Endothelial cell (in vitro differentiated cells): ENCODE measurements around the gene PIK3CB. TPM values are rescaled to one million over a fixed set of nuclear protein-coding genes. Genes with fewer than 3 reads are reported as not detected.
"Not testable (repeated sequence)": the region's sequence is repeated elsewhere in the genome, so short reads cannot be mapped to it uniquely, and the experiment has no call there.

ENCODE experiments used
- DNase-seq: peaks from one replicate; pipeline ENCODE4 v3.0.0; 2021; ENCODE audit warnings: low spot score
- H3K27ac Mint-ChIP-seq: one replicate; pipeline ENCODE4 v1.8.0; 2021; ENCODE audit warnings: mixed read lengths, inconsistent platforms; ENCODE audit not compliant: unreplicated experiment
- H3K27me3 Mint-ChIP-seq: one replicate; pipeline ENCODE4 v1.8.0; 2021; ENCODE audit warnings: mild to moderate bottlenecking, moderate library complexity, mixed read lengths, inconsistent platforms; ENCODE audit not compliant: unreplicated experiment
- H3K36me3 Mint-ChIP-seq: one replicate; pipeline ENCODE4 v1.8.0; 2021; ENCODE audit warnings: mild to moderate bottlenecking, low read depth, mixed read lengths, inconsistent platforms; ENCODE audit not compliant: unreplicated experiment
- H3K4me1 Mint-ChIP-seq: one replicate; pipeline ENCODE4 v1.8.0; 2021; ENCODE audit warnings: mild to moderate bottlenecking, mixed read lengths, inconsistent platforms; ENCODE audit not compliant: unreplicated experiment
- H3K4me3 Mint-ChIP-seq: one replicate; pipeline ENCODE4 v1.8.0; 2021; ENCODE audit warnings: mild to moderate bottlenecking, mixed read lengths, inconsistent platforms; ENCODE audit not compliant: unreplicated experiment
- H3K9me3 Mint-ChIP-seq: one replicate; pipeline ENCODE4 v1.8.0; 2021; ENCODE audit warnings: mixed read lengths, inconsistent platforms; ENCODE audit not compliant: unreplicated experiment
- total RNA-seq: library from RNA; stranded (reverse); fragmentation: NEBNext Ultra II Directional; extraction: Animal tissue kit (Norgen Biotek cat#: 25700); gene quantifications from one replicate; pipeline ENCODE4 v1.2.1, GENCODE V29; 2021; ENCODE audit not compliant: unreplicated experiment
- TF ChIP-seq, protein P1 (sequence below): fragments of 200-600 bp; sonication (generic); IDR thresholded peaks from one replicate; pipeline ENCODE4 v1.5.0; 2021; ENCODE audit warnings: antibody characterized with exemption; ENCODE audit not compliant: unreplicated experiment

PIK3CB gene
- total RNA-seq, 1 donor from 2014 or later, result 14.2 TPM

DNA sequence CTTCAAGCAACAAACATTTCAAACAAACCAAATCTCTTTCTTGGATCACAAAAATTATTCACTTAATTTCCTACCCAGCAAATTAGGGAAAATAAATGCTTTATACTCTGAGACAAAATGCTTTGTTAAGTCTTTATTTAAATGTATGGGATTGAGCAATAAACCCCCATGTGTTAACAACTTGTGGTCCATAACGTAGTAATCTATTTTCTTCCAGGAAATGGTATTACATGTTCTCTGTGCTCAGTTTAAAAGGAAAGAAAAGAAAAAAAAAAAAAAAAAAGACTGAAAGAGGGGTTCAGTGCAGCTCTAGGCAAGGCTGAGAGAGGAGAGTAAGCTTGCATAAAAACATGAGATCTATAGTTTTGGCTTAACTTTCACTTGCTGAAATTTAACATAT, 102.3 kb downstream of the PIK3CB start:
- H3K4me3 Mint-ChIP-seq, result no peak overlapping the region
- no peak for DNase-seq
- H3K4me1 Mint-ChIP-seq, result no peaks in the 10 kb centered on the region
- no peaks in the 10 kb centered on the region for H3K9me3 Mint-ChIP-seq
- H3K27me3 Mint-ChIP-seq, result no peaks in the 10 kb centered on the region
- TF ChIP-seq, protein P1, sequence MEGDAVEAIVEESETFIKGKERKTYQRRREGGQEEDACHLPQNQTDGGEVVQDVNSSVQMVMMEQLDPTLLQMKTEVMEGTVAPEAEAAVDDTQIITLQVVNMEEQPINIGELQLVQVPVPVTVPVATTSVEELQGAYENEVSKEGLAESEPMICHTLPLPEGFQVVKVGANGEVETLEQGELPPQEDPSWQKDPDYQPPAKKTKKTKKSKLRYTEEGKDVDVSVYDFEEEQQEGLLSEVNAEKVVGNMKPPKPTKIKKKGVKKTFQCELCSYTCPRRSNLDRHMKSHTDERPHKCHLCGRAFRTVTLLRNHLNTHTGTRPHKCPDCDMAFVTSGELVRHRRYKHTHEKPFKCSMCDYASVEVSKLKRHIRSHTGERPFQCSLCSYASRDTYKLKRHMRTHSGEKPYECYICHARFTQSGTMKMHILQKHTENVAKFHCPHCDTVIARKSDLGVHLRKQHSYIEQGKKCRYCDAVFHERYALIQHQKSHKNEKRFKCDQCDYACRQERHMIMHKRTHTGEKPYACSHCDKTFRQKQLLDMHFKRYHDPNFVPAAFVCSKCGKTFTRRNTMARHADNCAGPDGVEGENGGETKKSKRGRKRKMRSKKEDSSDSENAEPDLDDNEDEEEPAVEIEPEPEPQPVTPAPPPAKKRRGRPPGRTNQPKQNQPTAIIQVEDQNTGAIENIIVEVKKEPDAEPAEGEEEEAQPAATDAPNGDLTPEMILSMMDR, result no peak
- peaks cover 4% of the 10 kb centered on the region for H3K36me3 Mint-ChIP-seq
- no peak overlapping the region for H3K27ac Mint-ChIP-seq

DNA sequence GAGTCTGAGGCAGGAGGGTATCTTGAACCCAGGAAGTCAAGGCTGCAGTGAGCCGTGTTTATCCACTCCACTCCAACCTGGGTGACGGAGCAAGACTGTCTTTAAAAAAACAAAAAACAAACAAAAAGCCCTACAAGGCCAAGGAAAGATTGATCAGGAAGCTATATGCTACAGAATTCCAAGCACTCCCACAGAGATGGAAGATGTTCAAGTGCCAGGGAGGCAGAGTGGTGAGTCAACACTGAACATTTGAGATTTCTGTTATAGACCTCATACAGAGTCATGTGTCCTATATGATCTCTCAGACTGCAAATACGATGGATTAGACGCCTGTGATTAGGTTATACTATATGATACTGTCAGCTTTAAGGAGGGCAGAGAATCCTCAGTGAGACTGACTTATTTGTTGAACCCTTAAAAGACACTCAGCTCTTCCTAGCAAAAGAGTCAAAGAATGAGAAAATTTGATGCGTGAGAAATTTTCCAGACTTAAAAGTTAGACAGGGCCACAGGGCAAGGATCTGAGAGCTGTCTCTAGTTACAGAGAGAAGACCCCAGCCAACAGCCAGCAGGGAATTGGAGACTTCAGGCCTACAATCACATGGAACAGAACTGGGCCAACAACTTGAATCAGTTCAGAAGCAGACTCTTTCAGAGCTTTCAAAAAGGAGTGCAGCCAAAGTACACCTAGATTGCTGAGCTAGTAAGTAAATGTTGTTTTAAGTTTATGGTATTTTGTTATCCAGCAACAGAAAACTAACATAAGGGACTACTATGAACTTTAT, 107.6 kb downstream of the PIK3CB start:
- Mint-ChIP-seq H3K4me3 (no peak overlapping the region), H3K27me3 (peaks cover 2% of the 10 kb centered on the region), H3K4me1 (peaks cover 16% of the 10 kb centered on the region), H3K27ac (no peak overlapping the region), H3K36me3 (peaks cover under 1% of the 10 kb centered on the region), H3K9me3 (no peaks in the 10 kb centered on the region)
- TF ChIP-seq, protein P1, result no peak
- DNase-seq, result no peak

DNA sequence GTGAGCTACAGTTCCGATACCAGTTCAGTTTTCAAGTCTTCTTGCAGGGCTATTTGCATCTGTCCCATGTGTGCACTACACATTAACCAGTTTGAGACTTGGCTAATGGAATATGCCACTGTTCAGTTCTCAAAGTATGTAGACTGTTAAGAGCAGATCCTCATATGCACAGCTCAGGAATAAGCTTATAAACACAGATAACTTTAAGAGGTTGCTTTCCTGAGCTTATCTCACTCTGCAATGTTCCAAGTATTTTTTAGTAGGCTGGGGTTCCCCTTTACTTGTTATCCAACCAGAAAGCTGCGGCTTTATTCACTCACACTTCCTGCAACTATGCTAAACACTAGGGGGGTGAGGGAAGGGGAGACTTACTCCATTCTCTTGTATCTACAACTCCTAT, 108.7 kb downstream of the PIK3CB start:
- H3K4me3 Mint-ChIP-seq, H3K27ac Mint-ChIP-seq, H3K9me3 Mint-ChIP-seq, H3K27me3 Mint-ChIP-seq, H3K36me3 Mint-ChIP-seq, DNase-seq: not testable (repeated sequence)
- peaks cover 16% of the 10 kb centered on the region for H3K4me1 Mint-ChIP-seq

DNA sequence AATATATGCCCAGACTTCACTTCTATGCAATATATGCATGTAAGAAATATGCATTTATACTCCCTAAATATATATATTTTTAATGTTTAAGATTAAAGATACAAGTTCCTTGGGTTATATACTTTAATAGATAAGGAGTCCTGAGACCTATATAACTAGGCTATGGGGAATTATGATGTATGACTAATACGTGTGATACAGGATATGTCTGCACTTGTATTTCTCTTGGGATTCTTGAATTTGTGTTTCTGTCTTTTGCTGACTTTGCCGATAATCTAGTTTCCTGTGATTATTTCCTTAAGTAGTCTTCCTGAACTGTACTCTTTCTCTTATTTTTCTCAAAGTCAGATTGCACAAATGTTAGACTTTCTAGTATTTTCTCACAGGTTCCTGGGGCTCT, 109.6 kb downstream of the PIK3CB start:
- TF ChIP-seq, protein P1, result no peak
- no peak overlapping the region for H3K27ac Mint-ChIP-seq
- peaks cover 16% of the 10 kb centered on the region for H3K4me1 Mint-ChIP-seq
- H3K27me3 Mint-ChIP-seq, result peaks cover 2% of the 10 kb centered on the region
- no peak for DNase-seq
- no peak overlapping the region for H3K4me3 Mint-ChIP-seq
- H3K9me3 Mint-ChIP-seq, result no peaks in the 10 kb centered on the region
- peaks cover 3% of the 10 kb centered on the region for H3K36me3 Mint-ChIP-seq

DNA sequence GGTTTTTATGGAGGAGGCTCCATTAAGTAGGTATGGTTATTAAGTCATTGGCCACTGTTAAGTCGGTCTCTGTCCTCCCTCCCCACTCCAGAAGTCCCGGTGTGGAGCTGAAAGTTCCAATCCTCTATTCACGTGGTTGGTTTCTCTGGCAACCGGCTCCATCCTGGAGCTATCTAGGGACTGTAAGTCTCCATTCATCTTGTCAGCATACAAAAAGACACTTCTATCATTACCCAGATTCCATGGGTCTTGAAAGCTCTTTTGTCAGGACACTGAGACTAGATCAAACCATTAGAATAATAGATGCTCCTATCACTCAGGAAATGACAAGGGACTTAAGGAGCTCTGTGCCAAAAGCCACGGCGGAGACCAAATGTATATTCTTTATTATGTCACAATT, 110.3 kb downstream of the PIK3CB start:
- H3K9me3 Mint-ChIP-seq, result no peaks in the 10 kb centered on the region
- H3K27ac Mint-ChIP-seq, result no peak overlapping the region
- H3K27me3 Mint-ChIP-seq, result peaks cover 2% of the 10 kb centered on the region
- peaks cover 7% of the 10 kb centered on the region for H3K36me3 Mint-ChIP-seq
- H3K4me3 Mint-ChIP-seq, result no peak overlapping the region
- DNase-seq, result no peak
- H3K4me1 Mint-ChIP-seq, result peaks cover 16% of the 10 kb centered on the region
- TF ChIP-seq, protein P1, result no peak
